ENCODE results near the gene BNIP3.

- TF ChIP-seq SUZ12 (IDR thresholded peaks at IDR 0.05; ENCODE audit: extremely low read depth, insufficient read depth, insufficient read length): no peak
- no peak for TF ChIP-seq ZNF274 (IDR thresholded peaks at IDR 0.05; ENCODE audit: low read depth, low read length)
Measured at GRCh38 chr10:132019366-132019765, 37.6 kb upstream of the BNIP3 start.
